Suprapubic skin (tissue), 4 donors: ENCODE data around the gene MYL12A. TPM values are rescaled to one million over a fixed set of nuclear protein-coding genes. Genes with fewer than 3 reads are reported as not detected.

ENCODE experiments used
- DNase-seq, 2 donors: peaks; one replicate each; pipeline ENCODE4 v3.0.0-alpha.2; 2019; ENCODE audit warnings: low spot score in 2 of 2
- H3K27ac ChIP-seq: fragments of 200-600 bp; sonication (generic); one replicate; pipeline ENCODE4 v1.5.1; 2019
- H3K27me3 ChIP-seq: fragments of 200-600 bp; sonication (generic); one replicate; pipeline ENCODE4 v1.5.1; 2019
- H3K36me3 ChIP-seq: fragments of 200-600 bp; sonication (generic); one replicate; pipeline ENCODE4 v1.5.1; 2019
- H3K4me1 ChIP-seq: fragments of 200-600 bp; sonication (generic); one replicate; pipeline ENCODE4 v1.5.1; 2019
- H3K4me3 ChIP-seq: fragments of 200-600 bp; sonication (generic); one replicate; pipeline ENCODE4 v1.5.1; 2019; ENCODE audit warnings: mild to moderate bottlenecking
- H3K9me3 ChIP-seq: fragments of 200-600 bp; sonication (generic); one replicate; pipeline ENCODE4 v1.5.1; 2019
- CTCF ChIP-seq, 2 donors: fragments of 200-600 bp in 1 of 2; fragments of 450-650 bp in 1 of 2; sonication (generic) in 1 of 2; IDR thresholded peaks; one replicate each; pipeline ENCODE4 v1.5.1; 2016 to 2019; ENCODE audit warnings: antibody characterized with exemption in 2 of 2, mild to moderate bottlenecking in 1 of 2, moderate library complexity in 1 of 2
- EP300 ChIP-seq: sonication (generic); formaldehyde crosslinking; IDR thresholded peaks from one replicate; pipeline ENCODE4 v1.6.1; 2017; ENCODE audit warnings: antibody characterized with exemption
- POLR2A ChIP-seq, 2 donors: fragments of 450-650 bp; IDR thresholded peaks; one replicate each; pipeline ENCODE4 v1.6.1; 2017; ENCODE audit warnings: antibody characterized with exemption in 2 of 2, mild to moderate bottlenecking in 2 of 2, moderate library complexity in 2 of 2
- POLR2AphosphoS5 ChIP-seq, 3 donors: sonication (generic); formaldehyde crosslinking; IDR thresholded peaks; one replicate each; pipeline ENCODE4 v1.6.1; 2017; ENCODE audit warnings: antibody characterized with exemption in 3 of 3
- WGBS: methylation state at CpG from one replicate; pipeline ENCODE4 v1.1.5; 2018; 5-methylcytosine and 5-hydroxymethylcytosine counted together
- total RNA-seq, 4 donors: library from RNA; depleted of rRNA; stranded (reverse); fragments of >200 nt; gene quantifications; one replicate each; pipeline ENCODE4 v1.1.0, GENCODE V29; 2016

The MYL12A gene
- total RNA-seq, 4 donors from 2014 or later, result 190 to 259 (median 242) TPM

- Histone ChIP-seq H3K4me3 (no peak overlapping the region), H3K27ac (no peak overlapping the region), H3K9me3 (no peaks in the 10 kb centered on the region), H3K36me3 (no peaks in the 10 kb centered on the region), H3K4me1 (no peaks in the 10 kb centered on the region), H3K27me3 (no peaks in the 10 kb centered on the region)
- DNase-seq, result no peak
- no peak for TF ChIP-seq POLR2AphosphoS5 (IDR thresholded peaks at IDR 0.05)
- TF ChIP-seq EP300, result no peak
- TF ChIP-seq POLR2A (IDR thresholded peaks at IDR 0.05), result no peak
- TF ChIP-seq CTCF (IDR thresholded peaks at IDR 0.05), result no peak
- 97% methylated on average over 6 of the region's 6 CpGs for WGBS
Measured at GRCh38 chr18:3221496-3221895, 26.1 kb upstream of the MYL12A start.

- TF ChIP-seq CTCF (IDR thresholded peaks at IDR 0.05) (no peak), POLR2A (IDR thresholded peaks at IDR 0.05) (no peak), POLR2AphosphoS5 (IDR thresholded peaks at IDR 0.05) (no peak), EP300 (no peak)
- H3K4me3 ChIP-seq, result no peak overlapping the region
- H3K36me3 ChIP-seq, result no peaks in the 10 kb centered on the region
- H3K4me1 ChIP-seq, result no peaks in the 10 kb centered on the region
- H3K27me3 ChIP-seq, result no peaks in the 10 kb centered on the region
- H3K9me3 ChIP-seq, result no peaks in the 10 kb centered on the region
- no peak overlapping the region for H3K27ac ChIP-seq
- no peak for DNase-seq
- 68% methylated on average over 1 of the region's 1 CpG for WGBS
Measured at GRCh38 chr18:3223356-3223755, 24.2 kb upstream of the MYL12A start.

GRCh38 chr18:3224223-3224622, 23.4 kb upstream of the MYL12A start:
- Histone ChIP-seq H3K4me3 (no peak overlapping the region), H3K4me1 (no peaks in the 10 kb centered on the region), H3K27ac (no peak overlapping the region), H3K36me3 (no peaks in the 10 kb centered on the region), H3K9me3 (no peaks in the 10 kb centered on the region), H3K27me3 (no peaks in the 10 kb centered on the region)
- no peak for TF ChIP-seq POLR2A (IDR thresholded peaks at IDR 0.05)
- no peak for TF ChIP-seq EP300
- TF ChIP-seq CTCF (IDR thresholded peaks at IDR 0.05), result no peak
- no peak for TF ChIP-seq POLR2AphosphoS5 (IDR thresholded peaks at IDR 0.05)
- no peak for DNase-seq
- 66% methylated on average over 3 of the region's 3 CpGs for WGBS

- Histone ChIP-seq H3K36me3 (no peaks in the 10 kb centered on the region), H3K4me3 (no peak overlapping the region), H3K9me3 (no peaks in the 10 kb centered on the region), H3K4me1 (no peaks in the 10 kb centered on the region), H3K27ac (no peak overlapping the region), H3K27me3 (no peaks in the 10 kb centered on the region)
- WGBS, result 97% methylated on average over 3 of the region's 3 CpGs
- TF ChIP-seq CTCF (IDR thresholded peaks at IDR 0.05) (no peak), POLR2A (IDR thresholded peaks at IDR 0.05) (no peak), POLR2AphosphoS5 (IDR thresholded peaks at IDR 0.05) (no peak), EP300 (no peak)
- no peak for DNase-seq
Measured at GRCh38 chr18:3225588-3225987, 22.0 kb upstream of the MYL12A start.

GRCh38 chr18:3226048-3226447, 21.6 kb upstream of the MYL12A start:
- no peak overlapping the region for H3K27ac ChIP-seq
- no peaks in the 10 kb centered on the region for H3K4me1 ChIP-seq
- H3K36me3 ChIP-seq, result no peaks in the 10 kb centered on the region
- TF ChIP-seq EP300, result no peak
- no peak for TF ChIP-seq POLR2A (IDR thresholded peaks at IDR 0.05)
- TF ChIP-seq POLR2AphosphoS5 (IDR thresholded peaks at IDR 0.05), result no peak
- TF ChIP-seq CTCF (IDR thresholded peaks at IDR 0.05), result no peak
- H3K9me3 ChIP-seq, result no peaks in the 10 kb centered on the region
- 95% methylated on average over 6 of the region's 6 CpGs for WGBS
- no peaks in the 10 kb centered on the region for H3K27me3 ChIP-seq
- DNase-seq, result no peak
- H3K4me3 ChIP-seq, result no peak overlapping the region
